ENCODE measurements around the gene CFL1. TPM values are rescaled to one million over a fixed set of nuclear protein-coding genes. Genes with fewer than 3 reads are reported as not detected.
"Not testable (repeated sequence)": the region's sequence is repeated elsewhere in the genome, so short reads cannot be mapped to it uniquely, and the experiment has no call there.

Gene CFL1
- total and polyA plus RNA-seq, 7 donors, result 428 to 2,165 (median 506) TPM

DNA sequence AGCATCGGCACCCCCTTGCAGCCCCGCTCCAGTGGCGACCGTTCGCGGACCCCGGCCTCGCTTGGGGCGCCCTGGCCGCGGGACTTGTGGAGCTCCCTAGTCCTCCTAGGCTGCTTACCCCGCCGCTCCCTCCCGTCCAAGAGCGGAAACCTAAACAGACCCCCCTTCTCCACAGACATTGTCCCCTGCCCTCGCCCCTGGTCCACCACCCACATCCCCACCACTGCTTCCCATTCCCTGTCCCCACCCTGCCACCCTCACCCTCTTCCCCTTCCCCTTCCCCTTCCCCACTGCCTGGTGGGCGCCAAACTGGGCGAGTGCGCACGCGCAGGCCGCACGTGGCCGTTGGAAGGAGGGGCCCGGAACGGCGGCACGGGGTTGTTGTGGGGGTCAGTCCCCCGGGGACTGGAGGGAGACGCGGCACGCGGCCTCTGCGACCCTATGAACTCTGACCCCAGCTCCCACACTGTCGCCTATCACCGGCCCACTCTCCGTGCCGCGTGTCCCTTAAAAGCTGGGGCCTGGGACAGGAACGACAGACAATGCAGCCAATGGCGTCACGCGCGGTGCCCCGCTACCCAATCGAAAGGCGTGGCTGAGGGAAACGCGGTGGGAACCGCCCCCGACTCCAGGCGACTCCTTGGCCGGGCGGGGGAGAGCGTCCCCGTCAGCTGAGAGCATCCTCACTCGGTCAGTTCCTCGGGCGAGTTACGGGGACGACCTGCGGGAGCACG, 24.5 kb downstream of the CFL1 start, which contains the start of gene SNX32:
Gene SNX32, plus strand, starts transcription at position 667 of the 734 bp plus-strand sequence. CDS start 103 bp downstream, outside the sequence.
- intact Hi-C loops (cut with DNase I), result no loop called here
- peak within 1 kb of the TSS; percentile 23 to 56 (median 51) for H3K27ac ChIP-seq

DNA sequence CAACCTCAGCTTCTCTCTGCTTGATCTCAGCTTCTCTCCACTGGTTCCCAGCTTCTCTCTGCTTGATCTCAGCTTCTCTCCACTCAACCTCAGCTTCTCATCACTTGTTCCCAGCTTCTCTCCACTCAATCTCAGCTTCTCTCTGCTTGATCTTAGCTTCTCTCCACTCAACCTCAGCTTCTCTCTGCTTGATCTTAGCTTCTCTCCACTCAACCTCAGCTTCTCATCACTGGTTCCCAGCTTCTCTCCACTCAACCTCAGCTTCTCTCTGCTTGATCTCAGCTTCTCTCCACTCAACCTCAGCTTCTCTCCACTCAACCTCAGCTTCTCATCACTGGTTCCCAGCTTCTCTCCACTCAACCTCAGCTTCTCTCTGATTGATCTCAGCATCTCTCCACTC, 25.7 kb downstream of the CFL1 start:
- H3K27me3 ChIP-seq; H3K27ac ChIP-seq; H3K9me3 ChIP-seq; DNase-seq; intact Hi-C loops (cut with DNase I); H3K4me3 ChIP-seq; H3K36me3 ChIP-seq: not testable (repeated sequence)
- peaks cover 0 to 21% (median 16%) of the 10 kb centered on the region in 4 donors for H3K4me1 ChIP-seq

More for the DNA sequence above, 24.5 kb downstream of the CFL1 start, which contains the start of gene SNX32:
- H3K27me3 ChIP-seq, result no peaks in the 10 kb centered on the region
- TF ChIP-seq POLR2AphosphoS5 (IDR thresholded peaks at IDR 0.05), result no peak
- TF ChIP-seq POLR2A (IDR thresholded peaks at IDR 0.05), result no peak
- no peak for TF ChIP-seq EP300 (IDR thresholded peaks at IDR 0.05)
- no peak for TF ChIP-seq CTCF (IDR thresholded peaks at IDR 0.05)
- DNase-seq, result peak; percentile 97
- H3K4me3 ChIP-seq, result peak within 1 kb of the TSS; percentile 36 to 65 (median 58)
- H3K4me1 ChIP-seq, result peaks cover 0 to 21% (median 16%) of the 10 kb centered on the region in 4 donors
- H3K9me3 ChIP-seq, result no peaks in the 10 kb centered on the region
- H3K36me3 ChIP-seq, result no peaks in the 10 kb centered on the region
- WGBS, 2 donors, result 1 to 3% methylated on average over 63 of the region's 63 CpGs

DNA sequence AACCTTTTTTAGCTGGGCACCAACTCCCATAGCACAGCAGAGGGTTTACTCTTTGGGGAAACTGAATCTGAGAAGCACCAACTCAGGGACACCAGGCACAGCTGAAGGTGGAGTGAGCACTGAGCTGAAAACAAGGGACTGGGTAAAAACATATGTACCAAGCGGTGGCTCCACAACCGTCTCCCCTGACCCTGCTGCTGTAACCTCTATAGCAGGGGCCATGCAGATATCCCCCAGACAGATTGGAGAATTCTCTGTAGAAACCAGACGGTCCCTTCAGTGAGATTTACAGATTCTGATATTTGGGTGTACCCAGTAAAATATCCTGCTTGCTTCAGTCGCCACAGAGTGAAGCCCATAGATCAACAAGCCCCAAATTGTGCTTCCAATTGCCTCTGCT, 28.5 kb downstream of the CFL1 start:
- no peak for DNase-seq
- intact Hi-C loops (cut with DNase I), result no loop called here

DNA sequence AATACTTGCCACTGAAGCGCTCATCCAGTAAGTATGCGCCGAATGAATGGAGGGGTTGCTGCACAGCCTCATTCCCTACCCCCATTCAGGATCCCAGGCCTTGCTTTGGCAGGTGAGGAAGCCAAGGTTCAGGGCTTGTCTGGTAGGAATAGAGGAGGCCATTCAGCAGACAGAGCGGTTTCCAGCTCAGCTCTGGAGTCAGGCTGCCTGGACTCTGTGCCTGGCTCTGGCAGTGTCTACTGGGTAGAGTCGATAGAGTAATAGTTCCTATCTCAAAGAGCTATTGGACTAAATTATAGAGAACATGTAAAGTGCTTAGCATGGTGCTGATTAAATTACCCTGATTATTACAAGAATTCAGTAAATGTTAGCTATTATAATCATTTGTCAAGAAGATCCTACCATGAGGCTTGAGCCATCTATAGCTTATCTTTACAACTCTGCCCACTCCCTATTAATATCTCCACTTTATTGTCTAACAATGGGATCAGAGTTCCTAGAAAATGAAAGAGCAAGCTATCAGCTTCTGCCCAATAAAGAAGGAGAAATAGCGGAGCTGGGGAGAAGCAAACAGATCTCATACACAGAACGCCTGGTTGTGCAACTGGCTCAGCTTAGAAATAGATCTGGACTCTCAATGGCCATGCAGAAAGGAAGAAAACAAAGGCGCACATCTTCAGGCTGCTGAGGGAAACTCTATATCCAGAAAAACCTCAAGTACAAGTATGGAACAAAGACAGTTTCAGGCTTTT, 30.8 kb downstream of the CFL1 start:
- no peaks in the 10 kb centered on the region for H3K4me1 ChIP-seq
- H3K9me3 ChIP-seq, result no peaks in the 10 kb centered on the region
- 52 to 83% methylated on average over 8 of the region's 8 CpGs for WGBS, 2 donors
- intact Hi-C loops (cut with DNase I), result no loop called here
- no peaks in the 10 kb centered on the region for H3K27me3 ChIP-seq
- no peak overlapping the region for H3K4me3 ChIP-seq
- DNase-seq, result no peak
- no peak for TF ChIP-seq POLR2A (IDR thresholded peaks at IDR 0.05)
- TF ChIP-seq POLR2AphosphoS5 (IDR thresholded peaks at IDR 0.05), result no peak
- no peak for TF ChIP-seq CTCF (IDR thresholded peaks at IDR 0.05)
- H3K36me3 ChIP-seq, result no peaks in the 10 kb centered on the region
- H3K27ac ChIP-seq, result no peak overlapping the region

More for the DNA sequence above, 28.5 kb downstream of the CFL1 start:
- WGBS, 2 donors, result 81 to 91% methylated on average over 4 of the region's 4 CpGs
- peaks cover 0 to 17% (median 14%) of the 10 kb centered on the region in 4 donors for H3K4me1 ChIP-seq
- no peak overlapping the region for H3K4me3 ChIP-seq
- H3K9me3 ChIP-seq, result no peaks in the 10 kb centered on the region
- no peaks in the 10 kb centered on the region for H3K36me3 ChIP-seq
- TF ChIP-seq EP300 (IDR thresholded peaks at IDR 0.05) (no peak), POLR2A (IDR thresholded peaks at IDR 0.05) (no peak), POLR2AphosphoS5 (IDR thresholded peaks at IDR 0.05) (no peak), CTCF (IDR thresholded peaks at IDR 0.05) (no peak)
- H3K27ac ChIP-seq, result no peak overlapping the region
- H3K27me3 ChIP-seq, result no peaks in the 10 kb centered on the region

DNA sequence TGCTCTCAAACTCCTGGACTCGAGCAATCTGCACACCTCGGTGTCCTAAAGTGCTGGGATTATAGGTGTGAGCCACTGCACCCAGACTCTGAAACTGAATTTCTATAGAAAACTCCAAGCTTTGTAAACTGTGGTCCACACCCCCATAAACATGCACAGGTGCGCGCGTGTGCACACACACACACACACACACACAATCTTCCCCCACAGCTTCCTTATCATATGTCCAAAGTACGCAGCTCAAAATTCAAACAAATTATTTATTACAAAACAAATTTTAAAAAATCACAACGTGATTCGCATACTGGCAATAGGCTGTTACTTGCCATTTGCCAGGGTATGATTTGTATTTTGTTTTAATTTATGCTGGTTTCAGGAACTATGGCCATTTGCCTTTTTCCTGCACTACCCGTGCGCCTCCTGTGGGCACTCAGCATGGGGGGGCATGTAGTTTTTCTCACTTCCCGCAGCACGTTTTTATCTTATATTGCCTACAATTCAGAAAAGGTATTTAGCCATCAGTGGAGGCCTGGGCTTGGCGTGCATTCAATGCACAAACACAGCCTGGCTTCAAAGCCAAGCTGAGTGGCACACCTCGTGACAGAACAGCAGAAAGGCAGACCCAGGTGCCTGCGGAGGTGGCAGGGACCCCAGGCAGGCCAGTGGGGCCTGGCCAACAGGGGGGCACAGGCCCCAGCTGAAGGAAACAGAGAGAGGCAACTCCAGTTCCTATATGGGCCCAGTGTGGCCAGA, 35.0 kb downstream of the CFL1 start:
- intact Hi-C loops (cut with DNase I), result no loop called here
- 15 to 67% methylated on average over 15 of the region's 15 CpGs for WGBS, 2 donors
- Histone ChIP-seq H3K36me3 (no peaks in the 10 kb centered on the region), H3K4me1 (no peaks in the 10 kb centered on the region), H3K9me3 (no peaks in the 10 kb centered on the region), H3K27me3 (no peaks in the 10 kb centered on the region), H3K27ac (no peak overlapping the region), H3K4me3 (no peak overlapping the region)
- no peak for DNase-seq
- TF ChIP-seq CTCF (IDR thresholded peaks at IDR 0.05), result no peak
- no peak for TF ChIP-seq POLR2AphosphoS5 (IDR thresholded peaks at IDR 0.05)
- no peak for TF ChIP-seq POLR2A (IDR thresholded peaks at IDR 0.05)
- no peak for TF ChIP-seq EP300 (IDR thresholded peaks at IDR 0.05)

All from sigmoid colon (tissue), 7 donors.